ENCODE results near the gene CXCR6. TPM values are rescaled to one million over a fixed set of nuclear protein-coding genes. Genes with fewer than 3 reads are reported as not detected.

The CXCR6 gene
- total RNA-seq, 1 donor from 2014 or later, result not detected

DNA sequence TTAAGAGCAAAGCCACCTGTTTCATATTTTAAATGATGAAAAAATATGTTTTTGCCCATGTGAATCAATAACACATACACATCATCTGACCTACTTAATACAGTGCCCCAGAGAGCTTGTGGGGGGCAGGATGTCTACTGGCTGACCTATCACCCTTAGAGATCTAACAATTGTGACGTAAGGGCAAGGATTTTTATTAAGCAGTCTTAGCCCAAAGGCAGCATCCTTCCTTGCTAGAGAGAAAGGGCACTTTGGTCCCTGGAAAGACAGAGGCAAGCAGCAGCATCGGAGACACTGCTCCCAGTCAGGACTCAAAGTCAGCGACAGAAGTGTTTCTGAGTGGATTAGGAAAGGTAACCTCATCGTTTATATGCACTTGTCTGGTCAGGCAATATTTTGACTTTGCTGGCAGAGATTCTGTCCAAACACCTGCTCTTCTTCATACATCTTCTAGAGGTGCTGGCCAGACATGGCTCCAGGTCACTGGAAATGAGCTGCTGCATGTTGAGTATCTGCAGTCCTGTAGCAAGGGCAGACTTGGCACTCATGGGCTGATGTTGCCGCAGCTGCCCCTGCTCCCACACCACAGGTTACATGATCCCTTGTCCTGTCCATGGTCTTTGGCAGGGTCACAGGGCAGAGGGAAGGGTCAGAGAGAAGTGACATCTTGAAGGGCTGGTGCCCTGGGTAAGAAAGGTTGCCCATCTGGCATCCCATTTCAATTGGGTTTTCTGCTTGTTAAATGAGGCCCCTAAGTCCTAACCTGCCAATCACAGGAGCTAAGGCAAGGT, 1.8 kb downstream of the CXCR6 start:
- Histone ChIP-seq H3K4me1 (no peaks in the 10 kb centered on the region), H3K27ac (no peak overlapping the region), H3K4me3 (no peak overlapping the region), H3K79me2 (ENCODE audit: low read depth) (no peaks in the 10 kb centered on the region), H3K9me3 (ENCODE audit: low read depth) (no peaks in the 10 kb centered on the region), H3K9ac (no peak overlapping the region), H3K4me2 (no peak overlapping the region), H2AFZ (replicated peaks) (no peak overlapping the region), H4K20me1 (ENCODE audit: low read depth) (no peaks in the 10 kb centered on the region), H3K36me3 (no peaks in the 10 kb centered on the region), H3F3A (ENCODE audit: low read depth) (no peaks in the 10 kb centered on the region), H3K27me3 (no peaks in the 10 kb centered on the region)
- Mint-ChIP-seq H3K36me3 (peaks cover 16% of the 10 kb centered on the region), H3K4me3 (no peak overlapping the region), H3K27me3 (ENCODE audit: insufficient read depth, low read depth) (no peaks in the 10 kb centered on the region), H3K4me1 (no peaks in the 10 kb centered on the region), H3K9me3 (no peaks in the 10 kb centered on the region), H3K27ac (no peak overlapping the region)
- TF ChIP-seq EZH2phosphoT487 (IDR thresholded peaks at IDR 0.05), result no peak
- TF ChIP-seq, protein P1, sequence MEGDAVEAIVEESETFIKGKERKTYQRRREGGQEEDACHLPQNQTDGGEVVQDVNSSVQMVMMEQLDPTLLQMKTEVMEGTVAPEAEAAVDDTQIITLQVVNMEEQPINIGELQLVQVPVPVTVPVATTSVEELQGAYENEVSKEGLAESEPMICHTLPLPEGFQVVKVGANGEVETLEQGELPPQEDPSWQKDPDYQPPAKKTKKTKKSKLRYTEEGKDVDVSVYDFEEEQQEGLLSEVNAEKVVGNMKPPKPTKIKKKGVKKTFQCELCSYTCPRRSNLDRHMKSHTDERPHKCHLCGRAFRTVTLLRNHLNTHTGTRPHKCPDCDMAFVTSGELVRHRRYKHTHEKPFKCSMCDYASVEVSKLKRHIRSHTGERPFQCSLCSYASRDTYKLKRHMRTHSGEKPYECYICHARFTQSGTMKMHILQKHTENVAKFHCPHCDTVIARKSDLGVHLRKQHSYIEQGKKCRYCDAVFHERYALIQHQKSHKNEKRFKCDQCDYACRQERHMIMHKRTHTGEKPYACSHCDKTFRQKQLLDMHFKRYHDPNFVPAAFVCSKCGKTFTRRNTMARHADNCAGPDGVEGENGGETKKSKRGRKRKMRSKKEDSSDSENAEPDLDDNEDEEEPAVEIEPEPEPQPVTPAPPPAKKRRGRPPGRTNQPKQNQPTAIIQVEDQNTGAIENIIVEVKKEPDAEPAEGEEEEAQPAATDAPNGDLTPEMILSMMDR (IDR thresholded peaks at IDR 0.05), result no peak
- TF ChIP-seq EZH2 (IDR thresholded peaks at IDR 0.05), result no peak
- DNase-seq (ENCODE audit: low spot score), result no peak

DNA sequence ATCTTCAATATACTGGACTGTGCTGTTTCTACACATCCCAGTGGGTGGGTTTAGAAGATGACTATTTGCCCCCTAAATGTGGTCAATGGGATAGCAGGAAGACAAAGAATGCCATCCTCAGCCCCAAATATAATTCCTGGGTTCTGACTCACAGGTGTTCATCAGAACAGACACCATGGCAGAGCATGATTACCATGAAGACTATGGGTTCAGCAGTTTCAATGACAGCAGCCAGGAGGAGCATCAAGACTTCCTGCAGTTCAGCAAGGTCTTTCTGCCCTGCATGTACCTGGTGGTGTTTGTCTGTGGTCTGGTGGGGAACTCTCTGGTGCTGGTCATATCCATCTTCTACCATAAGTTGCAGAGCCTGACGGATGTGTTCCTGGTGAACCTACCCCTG, 3.0 kb downstream of the CXCR6 start:
- H3K4me3 ChIP-seq, result no peak overlapping the region
- Mint-ChIP-seq H3K4me1 (no peaks in the 10 kb centered on the region), H3K36me3 (peaks cover 16% of the 10 kb centered on the region), H3K27ac (no peak overlapping the region), H3K4me3 (no peak overlapping the region), H3K27me3 (ENCODE audit: insufficient read depth, low read depth) (no peaks in the 10 kb centered on the region), H3K9me3 (no peaks in the 10 kb centered on the region)
- no peak for TF ChIP-seq EZH2phosphoT487 (IDR thresholded peaks at IDR 0.05)
- TF ChIP-seq EZH2 (IDR thresholded peaks at IDR 0.05), result no peak
- TF ChIP-seq, protein P1 (IDR thresholded peaks at IDR 0.05), result no peak
- no peak overlapping the region for H2AFZ ChIP-seq (replicated peaks)
- no peak overlapping the region for H3K9ac ChIP-seq
- no peaks in the 10 kb centered on the region for H3K4me1 ChIP-seq
- H3K9me3 ChIP-seq (ENCODE audit: low read depth), result no peaks in the 10 kb centered on the region
- H3K27me3 ChIP-seq, result no peaks in the 10 kb centered on the region
- H3K36me3 ChIP-seq, result no peaks in the 10 kb centered on the region
- H3K27ac ChIP-seq, result no peak overlapping the region
- H3K4me2 ChIP-seq, result no peak overlapping the region
- H3F3A ChIP-seq (ENCODE audit: low read depth), result no peaks in the 10 kb centered on the region
- no peak for DNase-seq (ENCODE audit: low spot score)
- no peaks in the 10 kb centered on the region for H4K20me1 ChIP-seq (ENCODE audit: low read depth)
- H3K79me2 ChIP-seq (ENCODE audit: low read depth), result no peaks in the 10 kb centered on the region

DNA sequence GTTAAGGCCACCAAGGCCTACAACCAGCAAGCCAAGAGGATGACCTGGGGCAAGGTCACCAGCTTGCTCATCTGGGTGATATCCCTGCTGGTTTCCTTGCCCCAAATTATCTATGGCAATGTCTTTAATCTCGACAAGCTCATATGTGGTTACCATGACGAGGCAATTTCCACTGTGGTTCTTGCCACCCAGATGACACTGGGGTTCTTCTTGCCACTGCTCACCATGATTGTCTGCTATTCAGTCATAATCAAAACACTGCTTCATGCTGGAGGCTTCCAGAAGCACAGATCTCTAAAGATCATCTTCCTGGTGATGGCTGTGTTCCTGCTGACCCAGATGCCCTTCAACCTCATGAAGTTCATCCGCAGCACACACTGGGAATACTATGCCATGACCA, 3.6 kb downstream of the CXCR6 start:
- Histone ChIP-seq H3K9ac (no peak overlapping the region), H3K9me3 (ENCODE audit: low read depth) (no peaks in the 10 kb centered on the region), H3K4me2 (no peak overlapping the region), H3K4me3 (no peak overlapping the region), H3K4me1 (no peaks in the 10 kb centered on the region), H3K79me2 (ENCODE audit: low read depth) (no peaks in the 10 kb centered on the region), H3F3A (ENCODE audit: low read depth) (no peaks in the 10 kb centered on the region), H4K20me1 (ENCODE audit: low read depth) (no peaks in the 10 kb centered on the region), H3K36me3 (no peaks in the 10 kb centered on the region), H3K27me3 (no peaks in the 10 kb centered on the region), H2AFZ (replicated peaks) (no peak overlapping the region), H3K27ac (no peak overlapping the region)
- Mint-ChIP-seq H3K27me3 (ENCODE audit: insufficient read depth, low read depth) (peaks cover 2% of the 10 kb centered on the region), H3K9me3 (no peaks in the 10 kb centered on the region), H3K27ac (no peak overlapping the region), H3K4me3 (no peak overlapping the region), H3K4me1 (no peaks in the 10 kb centered on the region), H3K36me3 (peaks cover 16% of the 10 kb centered on the region)
- TF ChIP-seq, protein P1 (IDR thresholded peaks at IDR 0.05), result no peak
- no peak for TF ChIP-seq EZH2 (IDR thresholded peaks at IDR 0.05)
- TF ChIP-seq EZH2phosphoT487 (IDR thresholded peaks at IDR 0.05), result no peak
- DNase-seq (ENCODE audit: low spot score), result no peak
